ENCODE results near the gene MFF.

MFF gene, protein sequence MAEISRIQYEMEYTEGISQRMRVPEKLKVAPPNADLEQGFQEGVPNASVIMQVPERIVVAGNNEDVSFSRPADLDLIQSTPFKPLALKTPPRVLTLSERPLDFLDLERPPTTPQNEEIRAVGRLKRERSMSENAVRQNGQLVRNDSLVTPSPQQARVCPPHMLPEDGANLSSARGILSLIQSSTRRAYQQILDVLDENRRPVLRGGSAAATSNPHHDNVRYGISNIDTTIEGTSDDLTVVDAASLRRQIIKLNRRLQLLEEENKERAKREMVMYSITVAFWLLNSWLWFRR

DNA sequence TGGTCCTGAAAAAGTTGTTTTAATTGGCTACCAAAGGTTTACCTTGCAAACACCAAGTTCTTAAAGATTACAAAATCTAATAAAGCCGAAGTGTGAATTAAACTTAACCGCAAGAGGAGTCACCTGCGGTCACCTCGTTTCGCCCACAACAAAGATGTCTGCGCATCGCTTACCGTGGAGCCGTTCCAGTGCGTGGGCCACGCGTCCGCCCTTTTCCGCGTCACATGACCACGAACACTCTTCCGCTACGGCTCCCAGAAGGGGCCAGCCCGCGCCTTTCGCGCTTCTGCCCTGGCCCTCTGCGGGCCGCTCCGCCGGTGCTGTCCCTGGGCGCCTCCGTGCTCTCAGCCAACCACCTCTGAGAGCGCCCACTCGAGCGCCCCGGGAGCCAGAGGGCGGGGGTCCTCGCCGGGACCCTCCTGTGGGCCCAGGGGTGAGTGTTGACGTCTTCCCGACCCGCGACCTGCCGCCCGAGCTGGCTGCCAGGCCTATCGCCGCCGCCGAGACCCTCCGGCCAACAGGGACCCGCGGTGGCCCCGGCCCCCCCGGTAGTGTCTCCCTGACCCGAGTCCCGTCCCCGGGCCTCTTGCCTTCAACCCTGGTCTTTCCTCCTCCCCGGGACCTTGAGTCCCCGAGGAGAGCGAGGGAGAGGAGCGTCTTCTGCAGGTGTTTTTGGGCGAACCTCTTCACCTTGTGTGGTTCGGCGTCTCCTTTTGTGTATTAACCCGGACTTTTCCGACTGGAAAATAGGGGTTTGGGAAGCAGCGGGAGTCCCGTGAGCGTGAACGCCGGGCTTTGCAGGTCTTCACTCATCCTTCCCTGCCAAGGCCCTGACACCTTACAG lies at the start of gene MFF:
TSS of gene MFF (plus strand) at position 257 of the 844 bp plus-strand sequence. CDS start 5,415 bp downstream, outside the sequence.
- DNase-seq = peak; percentile 93

GRCh38 chr2:227280895-227281294 lies 44.2 kb upstream of the MFF start:
- DNase-seq = no peak

DNA sequence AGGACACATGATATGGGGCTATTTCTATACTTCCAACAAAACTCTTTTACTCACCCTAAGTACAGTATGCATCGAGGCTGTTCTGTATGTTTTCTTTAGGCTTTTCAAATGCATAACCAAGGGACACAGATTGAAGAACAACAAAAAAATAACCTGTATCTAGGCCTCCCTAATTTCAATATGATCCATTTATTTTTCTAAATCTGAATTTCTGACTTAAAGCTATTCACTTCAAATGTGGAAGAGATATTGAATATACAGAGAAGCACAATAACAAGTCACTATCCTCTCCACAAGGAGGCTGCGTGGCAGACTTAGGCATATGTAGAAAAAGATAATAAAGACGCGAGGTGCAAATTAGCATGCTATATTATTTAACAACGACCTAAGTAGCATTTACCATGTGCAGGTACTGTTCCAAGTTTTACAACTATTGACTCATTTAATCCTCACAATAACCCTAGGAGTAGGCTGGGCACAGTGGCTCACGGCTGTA lies 39.3 kb upstream of the MFF start:
- no peak for DNase-seq

DNA sequence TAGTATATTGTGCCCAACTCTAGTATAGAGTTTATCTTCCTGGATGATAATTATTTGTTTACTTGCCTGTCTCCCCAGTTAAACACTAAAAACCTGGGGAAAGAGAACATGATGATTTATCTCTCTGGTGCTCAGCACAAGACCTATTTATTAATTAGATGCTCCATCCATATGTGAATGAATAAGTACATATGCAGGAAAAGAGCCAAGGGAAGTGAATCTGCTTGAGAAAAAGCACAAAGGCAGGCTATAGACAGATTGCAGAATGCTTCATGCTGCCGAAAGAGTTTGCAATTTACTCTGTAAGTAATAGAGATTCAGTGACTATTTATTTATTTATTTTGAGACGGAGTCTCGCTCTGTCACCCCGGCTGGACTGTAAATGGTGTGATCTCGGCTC lies 37.3 kb upstream of the MFF start:
- no peak for DNase-seq

GRCh38 chr2:227292314-227292713 lies 32.7 kb upstream of the MFF start:
- DNase-seq = no peak

GRCh38 chr2:227293531-227293930 lies 31.5 kb upstream of the MFF start:
- no peak for DNase-seq

DNA sequence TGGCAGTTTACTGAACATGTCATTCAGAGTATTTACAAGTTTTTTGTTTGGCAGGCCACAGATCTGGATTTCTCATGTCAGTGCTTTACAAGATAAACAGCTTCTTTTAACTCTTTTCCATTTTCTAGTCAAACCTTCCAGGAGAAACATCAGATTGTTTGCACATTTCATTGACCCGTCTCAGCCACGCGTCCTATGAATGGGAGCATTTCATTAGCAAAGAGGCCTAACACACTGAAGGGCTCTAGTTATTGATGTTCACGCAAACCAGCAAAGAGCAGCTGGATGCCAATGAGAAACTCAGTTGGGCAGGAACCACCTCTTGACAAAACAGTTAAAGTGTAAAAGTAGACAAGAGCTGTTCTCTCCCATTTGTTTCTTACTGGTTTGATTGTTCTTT lies 29.2 kb upstream of the MFF start:
- DNase-seq = no peak

DNA sequence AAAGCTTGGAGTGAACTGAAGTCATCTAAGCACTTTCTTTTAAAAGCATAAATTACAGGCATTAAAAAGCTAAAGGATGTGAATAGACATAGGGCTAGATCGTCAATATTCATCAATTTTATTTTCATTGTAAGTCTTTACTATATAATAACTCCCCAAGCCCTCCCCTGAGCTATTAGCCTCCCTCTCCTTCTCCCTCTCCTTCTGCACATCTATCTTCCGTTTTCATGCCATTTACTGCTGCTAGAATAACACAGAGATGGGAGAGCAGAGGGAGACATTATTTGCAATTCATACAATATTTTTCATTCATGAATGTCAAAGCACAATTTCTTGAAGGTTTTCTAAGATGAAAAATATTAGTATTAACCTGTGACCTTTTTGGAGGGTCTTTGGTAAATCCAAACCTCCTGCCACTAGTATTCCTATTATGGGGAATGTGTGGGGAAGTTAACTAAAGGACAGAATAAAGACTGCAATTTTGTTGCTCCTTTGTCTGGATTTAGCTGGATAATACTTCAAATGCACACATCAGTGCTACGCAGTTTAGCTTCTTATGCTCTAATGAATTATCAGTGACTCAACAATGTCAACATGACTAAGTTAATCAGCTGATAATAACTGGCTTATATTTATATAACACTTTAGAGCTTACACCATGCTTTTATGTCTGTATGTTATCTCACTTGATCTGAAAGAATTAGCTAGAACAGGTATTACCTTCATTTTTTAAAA lies 28.2 kb upstream of the MFF start:
- no peak for DNase-seq

DNA sequence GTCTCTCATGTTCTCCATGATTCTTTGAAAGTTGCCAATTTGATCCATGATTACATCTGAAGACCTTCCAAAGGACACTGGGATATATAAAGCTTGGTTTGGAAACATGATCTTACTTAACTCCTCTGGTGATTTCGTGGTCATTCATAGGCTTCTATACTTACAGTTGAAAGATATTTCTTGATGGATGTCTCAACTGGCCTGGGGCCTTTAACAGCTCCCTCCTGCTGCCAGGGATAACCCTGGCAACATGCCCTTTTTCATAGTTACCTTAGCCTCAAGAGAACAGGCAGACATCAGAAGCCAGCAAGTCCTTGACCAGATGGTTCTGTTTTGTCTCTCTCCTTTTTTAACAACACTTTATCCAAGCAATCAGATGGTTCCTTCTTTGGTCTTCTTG lies 23.5 kb upstream of the MFF start:
- DNase-seq = no peak

- DNase-seq = no peak
Measured at GRCh38 chr2:227308784-227309183, 16.3 kb upstream of the MFF start.

DNA sequence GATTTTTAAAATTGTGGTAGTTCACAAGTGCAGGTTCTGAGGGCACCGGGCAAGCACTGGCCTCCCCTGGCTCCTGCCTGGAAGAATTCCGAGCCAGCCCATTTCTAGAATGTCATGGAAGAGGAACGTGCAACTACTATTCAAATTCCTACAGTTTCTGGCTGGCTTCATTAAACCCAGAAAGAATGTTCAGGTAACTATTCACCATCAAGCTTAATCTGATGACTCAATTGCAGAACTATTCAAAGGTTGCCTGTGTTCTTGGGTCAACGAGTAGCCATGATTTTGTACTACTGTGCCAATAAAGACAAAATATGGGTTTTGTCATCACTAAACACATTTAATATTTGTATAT lies 14.3 kb upstream of the MFF start:
- no peak for DNase-seq

GRCh38 chr2:227311861-227312506 lies 13.1 kb upstream of the MFF start:
- DNase-seq = no peak

GRCh38 chr2:227312579-227312978 lies 12.5 kb upstream of the MFF start:
- no peak for DNase-seq

DNA sequence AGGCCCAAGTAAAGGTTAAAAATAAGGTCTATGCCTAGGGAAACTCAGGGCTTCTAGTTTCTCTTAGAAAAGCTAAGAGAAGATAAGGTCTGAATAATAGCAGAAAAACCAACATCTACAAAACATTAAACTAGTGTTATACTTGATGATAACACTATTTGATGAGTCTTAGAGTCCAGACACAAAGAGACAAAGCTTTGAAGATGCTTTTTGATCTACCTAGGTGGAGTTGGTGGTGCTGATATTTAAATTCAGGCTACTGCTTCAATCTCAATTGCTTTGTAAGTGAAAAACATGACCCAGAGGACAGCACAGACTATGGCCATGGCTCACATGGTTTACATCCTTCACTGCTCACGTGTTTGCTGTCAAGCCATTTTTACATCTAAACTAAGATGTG lies 11.7 kb upstream of the MFF start:
- no peak for DNase-seq

DNA sequence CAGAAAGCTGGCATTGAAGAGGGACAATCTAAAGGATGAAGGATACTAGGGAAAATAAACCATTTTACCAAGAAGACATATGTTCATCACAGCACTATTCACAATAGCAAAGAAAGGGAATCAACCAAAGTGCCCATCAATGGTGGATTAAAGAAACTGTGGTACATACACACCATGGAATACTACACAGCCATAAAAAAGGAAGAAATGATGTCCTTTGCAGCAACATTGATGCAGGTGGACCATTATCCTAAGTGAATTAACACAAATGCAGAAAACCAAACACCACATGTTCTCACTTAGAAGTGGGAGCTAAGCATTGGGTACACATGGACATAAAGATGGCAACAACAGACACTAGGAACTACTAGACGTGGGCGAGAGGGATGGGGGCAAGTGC lies 7.2 kb upstream of the MFF start:
- DNase-seq = no peak

- DNase-seq = no peak
Measured at GRCh38 chr2:227320305-227321094, 4.6 kb upstream of the MFF start.

DNA sequence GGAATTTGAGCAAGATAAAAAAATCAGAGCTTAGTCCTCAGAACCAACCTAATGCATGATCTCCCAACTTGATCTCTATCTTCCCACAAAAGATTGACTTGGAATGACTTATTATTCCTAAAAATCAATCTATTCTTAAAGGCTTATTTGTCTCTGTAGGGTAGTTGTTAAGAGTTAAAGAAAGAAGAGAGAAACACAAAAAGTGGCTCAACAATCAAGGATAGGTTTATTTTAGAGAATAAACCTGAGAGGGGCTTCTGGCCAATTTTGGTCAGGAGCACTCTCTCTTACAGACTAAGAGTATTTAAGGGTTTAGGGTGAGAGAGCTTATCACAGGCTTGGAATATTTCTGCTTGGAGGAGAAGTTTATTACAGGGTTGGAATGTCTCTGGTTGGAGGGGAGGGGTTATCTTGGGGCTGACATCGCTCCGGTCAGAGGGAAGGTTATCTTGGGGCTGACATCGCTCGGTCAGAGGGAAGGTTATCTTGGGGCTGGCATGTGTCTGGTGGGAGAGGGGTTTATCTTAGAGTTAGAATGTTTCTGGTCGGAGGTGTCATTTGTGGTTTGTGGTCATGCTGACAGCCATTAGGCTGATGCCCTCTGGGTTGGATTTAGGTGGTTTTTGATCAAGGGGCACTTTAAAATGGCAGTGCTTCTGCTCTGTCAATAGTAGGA lies 2.4 kb upstream of the MFF start:
- DNase-seq = no peak

DNA sequence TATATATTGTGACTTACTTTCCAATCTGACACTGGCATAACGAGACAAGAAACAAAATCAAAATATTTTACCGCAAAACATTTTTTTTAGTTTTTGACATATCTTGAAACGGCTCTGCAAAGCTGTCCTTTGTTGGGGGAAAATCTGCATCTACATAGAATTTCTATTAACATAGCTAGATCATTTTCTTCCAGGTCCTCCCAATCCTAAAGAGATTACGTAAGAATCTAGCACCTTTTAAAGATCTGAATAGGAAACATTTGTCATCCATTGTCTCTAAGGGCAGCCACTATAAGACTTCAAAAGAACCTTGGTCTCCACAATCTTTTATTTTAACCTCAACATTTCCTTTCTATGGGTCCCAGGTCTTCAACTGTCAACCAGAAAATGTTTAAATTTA lies 1.2 kb upstream of the MFF start:
- DNase-seq = no peak

- DNase-seq = no peak
Measured at GRCh38 chr2:227324642-227324994, 433 bp upstream of the MFF start.

GRCh38 chr2:227325839-227326195 lies 766 bp downstream of the MFF start:
- no peak for DNase-seq

- DNase-seq = no peak
Measured at GRCh38 chr2:227326783-227327182, 1.7 kb downstream of the MFF start.

DNA sequence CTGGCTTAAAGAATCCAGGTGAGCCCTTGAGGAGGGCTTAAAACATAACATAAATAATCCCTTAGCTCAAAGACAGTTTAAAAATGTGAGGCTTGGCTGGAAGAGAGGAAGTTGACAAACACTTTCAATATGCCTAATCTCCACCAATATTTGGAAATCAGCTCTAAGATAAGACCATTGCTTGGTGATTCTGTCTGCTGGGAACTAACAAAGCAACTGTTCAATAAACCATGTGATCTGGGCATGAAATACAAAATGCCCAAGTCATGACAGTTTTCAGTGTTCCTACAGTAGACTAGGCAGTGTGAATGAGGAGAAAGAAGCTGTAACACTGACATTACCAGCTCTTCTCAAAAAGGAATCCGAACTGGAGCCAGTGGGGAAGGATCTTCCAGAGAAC lies 10.7 kb downstream of the MFF start:
- no peak for DNase-seq
